HEK293 (cell line): Measurements from ENCODE around the gene HIP1.

Source experiments
- CTCF ChIA-PET: fragments of 350-600 bp; formaldehyde crosslinking; extraction: SDS; loops from one replicate; lab custom pipeline; 2021; ENCODE audit warnings: antibody characterized with exemption; lab: Yijun Ruan, JAX
- POLR2A ChIA-PET: fragments of 300-600 bp; formaldehyde crosslinking; extraction: SDS; loops from one replicate; lab custom pipeline; 2020; ENCODE audit warnings: antibody characterized with exemption, inconsistent platforms; lab: Yijun Ruan, JAX
- H3K27ac ChIP-seq: fragments of 200-500 bp; sonication (Bioruptor generic); 2 replicates; pipeline ENCODE4 v1.5.1; 2014; ENCODE audit warnings: low read depth, low read length, control low read depth, inconsistent platforms; ENCODE audit errors: extremely low read depth
- H3K36me3 ChIP-seq, 2 experiments: fragments of 200-500 bp in 1 of 2; sonication (Bioruptor generic) in 1 of 2; 1 replicate in 1 of 2; 2 replicates in 1 of 2; pipeline ENCODE4 v1.5.1; 2014 to 2017; ENCODE audit warnings: inconsistent platforms in 2 of 2, low read length in 2 of 2; ENCODE audit not compliant: control insufficient read depth in 2 of 2, insufficient read depth in 1 of 2
- H3K4me1 ChIP-seq: fragments of 200-500 bp; sonication (Bioruptor generic); 2 replicates; pipeline ENCODE4 v1.5.1; 2014; ENCODE audit warnings: mild to moderate bottlenecking, low read length, inconsistent platforms; ENCODE audit not compliant: control insufficient read depth, insufficient read depth
- H3K4me3 ChIP-seq: 2 replicates; pipeline ENCODE4 v1.5.1; 2011; ENCODE audit warnings: low read depth, mild to moderate bottlenecking, control low read depth, low read length, moderate library complexity
- H3K9me3 ChIP-seq: fragments of 200-500 bp; sonication (Bioruptor generic); 2 replicates; pipeline ENCODE4 v1.5.1; 2014; ENCODE audit warnings: low read depth, low read length, inconsistent platforms; ENCODE audit not compliant: control insufficient read depth, insufficient read depth
- GLIS1 ChIP-seq: fragments of 450-650 bp; formaldehyde crosslinking; IDR thresholded peaks from 2 replicates; pipeline ENCODE4 v1.5.1; 2016; ENCODE audit warnings: missing biosample characterization, missing genetic modification characterization
- KLF16 ChIP-seq: fragments of 450-650 bp; formaldehyde crosslinking; IDR thresholded peaks from 2 replicates; pipeline ENCODE4 v1.5.1; 2017; ENCODE audit warnings: missing biosample characterization, missing genetic modification characterization
- SP3 ChIP-seq: fragments of 450-650 bp; formaldehyde crosslinking; IDR thresholded peaks from 2 replicates; pipeline ENCODE4 v1.5.1; 2016; ENCODE audit warnings: missing biosample characterization, missing genetic modification characterization
- TSHZ1 ChIP-seq: fragments of 450-650 bp; formaldehyde crosslinking; IDR thresholded peaks from 2 replicates; pipeline ENCODE4 v1.5.1; 2016; ENCODE audit warnings: missing biosample characterization, missing genetic modification characterization, borderline replicate concordance
- ZFP41 ChIP-seq: fragments of 450-650 bp; formaldehyde crosslinking; IDR thresholded peaks from 2 replicates; pipeline ENCODE4 v1.5.1; 2016; ENCODE audit warnings: missing biosample characterization, missing genetic modification characterization, borderline replicate concordance
- ZNF10 ChIP-seq: fragments of 450-650 bp; formaldehyde crosslinking; IDR thresholded peaks from 2 replicates; pipeline ENCODE4 v1.5.1; 2017; ENCODE audit warnings: missing biosample characterization, missing genetic modification characterization
- ZNF112 ChIP-seq: fragments of 450-650 bp; formaldehyde crosslinking; IDR thresholded peaks from 2 replicates; pipeline ENCODE4 v1.5.0; 2017; ENCODE audit warnings: missing biosample characterization, missing genetic modification characterization
- ZNF114 ChIP-seq: fragments of 450-650 bp; formaldehyde crosslinking; IDR thresholded peaks from 2 replicates; pipeline ENCODE4 v1.5.0; 2017; ENCODE audit warnings: missing biosample characterization, missing genetic modification characterization
- ZNF146 ChIP-seq: fragments of 450-650 bp; formaldehyde crosslinking; IDR thresholded peaks from 2 replicates; pipeline ENCODE4 v1.5.1; 2016; ENCODE audit warnings: missing biosample characterization, missing genetic modification characterization
- ZNF16 ChIP-seq: fragments of 450-650 bp; formaldehyde crosslinking; IDR thresholded peaks from 2 replicates; pipeline ENCODE4 v1.5.1; 2016; ENCODE audit warnings: low read depth, missing biosample characterization, missing genetic modification characterization
- ZNF214 ChIP-seq: fragments of 450-650 bp; formaldehyde crosslinking; IDR thresholded peaks from 2 replicates; pipeline ENCODE4 v1.5.1; 2017; ENCODE audit warnings: missing biosample characterization, mild to moderate bottlenecking, missing genetic modification characterization, borderline replicate concordance
- ZNF391 ChIP-seq: fragments of 450-650 bp; formaldehyde crosslinking; IDR thresholded peaks from 2 replicates; pipeline ENCODE4 v1.5.1; 2016; ENCODE audit warnings: low read depth, missing biosample characterization, missing genetic modification characterization, borderline replicate concordance
- ZNF416 ChIP-seq: fragments of 450-650 bp; formaldehyde crosslinking; IDR thresholded peaks from 2 replicates; pipeline ENCODE4 v1.5.1; 2016; ENCODE audit warnings: missing biosample characterization, missing genetic modification characterization
- ZNF426 ChIP-seq: fragments of 450-650 bp; formaldehyde crosslinking; IDR thresholded peaks from 2 replicates; pipeline ENCODE4 v1.5.1; 2017; ENCODE audit warnings: missing biosample characterization, missing genetic modification characterization, mild to moderate bottlenecking, inconsistent platforms, moderate library complexity
- ZNF555 ChIP-seq: fragments of 450-650 bp; formaldehyde crosslinking; conservative IDR thresholded peaks from 2 replicates; pipeline ENCODE4 v1.5.1; 2017; ENCODE audit warnings: missing biosample characterization, mild to moderate bottlenecking, missing genetic modification characterization, inconsistent platforms
- ZNF561 ChIP-seq: fragments of 450-650 bp; IDR thresholded peaks from 2 replicates; pipeline ENCODE4 v1.5.1; 2018; ENCODE audit warnings: missing biosample characterization, missing genetic modification characterization, borderline replicate concordance
- ZNF626 ChIP-seq: fragments of 450-650 bp; sonication (Bioruptor Pico); formaldehyde crosslinking; IDR thresholded peaks from 2 replicates; pipeline ENCODE4 v1.5.1; 2018; ENCODE audit warnings: missing biosample characterization, missing genetic modification characterization, inconsistent platforms
- ZNF629 ChIP-seq: fragments of 450-650 bp; formaldehyde crosslinking; IDR thresholded peaks from 2 replicates; pipeline ENCODE4 v1.5.1; 2017; ENCODE audit warnings: missing biosample characterization, missing genetic modification characterization
- ZNF747 ChIP-seq: fragments of 450-650 bp; formaldehyde crosslinking; IDR thresholded peaks from 2 replicates; pipeline ENCODE4 v1.5.1; 2016; ENCODE audit warnings: missing biosample characterization, missing genetic modification characterization
- ZSCAN16 ChIP-seq: fragments of 450-650 bp; formaldehyde crosslinking; IDR thresholded peaks from 2 replicates; pipeline ENCODE4 v1.5.1; 2016; ENCODE audit warnings: missing biosample characterization, missing genetic modification characterization
- TF ChIP-seq, protein P1 (sequence below): fragments of 450-650 bp; formaldehyde crosslinking; IDR thresholded peaks from 2 replicates; pipeline ENCODE4 v1.5.1; 2016; ENCODE audit warnings: missing biosample characterization, missing genetic modification characterization
- TF ChIP-seq, protein P2 (sequence below): fragments of 450-650 bp; formaldehyde crosslinking; IDR thresholded peaks from 2 replicates; pipeline ENCODE4 v1.5.1; 2016; ENCODE audit warnings: missing biosample characterization, missing genetic modification characterization

Gene HIP1

GRCh38 chr7:75658369-75658768 is 80.4 kb downstream of the HIP1 start (continued):
- TF ChIP-seq, protein P1, sequence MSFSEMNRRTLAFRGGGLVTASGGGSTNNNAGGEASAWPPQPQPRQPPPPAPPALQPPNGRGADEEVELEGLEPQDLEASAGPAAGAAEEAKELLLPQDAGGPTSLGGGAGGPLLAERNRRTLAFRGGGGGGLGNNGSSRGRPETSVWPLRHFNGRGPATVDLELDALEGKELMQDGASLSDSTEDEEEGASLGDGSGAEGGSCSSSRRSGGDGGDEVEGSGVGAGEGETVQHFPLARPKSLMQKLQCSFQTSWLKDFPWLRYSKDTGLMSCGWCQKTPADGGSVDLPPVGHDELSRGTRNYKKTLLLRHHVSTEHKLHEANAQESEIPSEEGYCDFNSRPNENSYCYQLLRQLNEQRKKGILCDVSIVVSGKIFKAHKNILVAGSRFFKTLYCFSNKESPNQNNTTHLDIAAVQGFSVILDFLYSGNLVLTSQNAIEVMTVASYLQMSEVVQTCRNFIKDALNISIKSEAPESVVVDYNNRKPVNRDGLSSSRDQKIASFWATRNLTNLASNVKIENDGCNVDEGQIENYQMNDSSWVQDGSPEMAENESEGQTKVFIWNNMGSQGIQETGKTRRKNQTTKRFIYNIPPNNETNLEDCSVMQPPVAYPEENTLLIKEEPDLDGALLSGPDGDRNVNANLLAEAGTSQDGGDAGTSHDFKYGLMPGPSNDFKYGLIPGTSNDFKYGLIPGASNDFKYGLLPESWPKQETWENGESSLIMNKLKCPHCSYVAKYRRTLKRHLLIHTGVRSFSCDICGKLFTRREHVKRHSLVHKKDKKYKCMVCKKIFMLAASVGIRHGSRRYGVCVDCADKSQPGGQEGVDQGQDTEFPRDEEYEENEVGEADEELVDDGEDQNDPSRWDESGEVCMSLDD (tag by site-specific recombination): no peak
- TF ChIP-seq GLIS1 (tag by site-specific recombination): peak; percentile 72
- no peak for TF ChIP-seq ZNF629
- TF ChIP-seq ZNF391 (tag by site-specific recombination): no peak
- no peak for TF ChIP-seq ZNF747 (tag by site-specific recombination)
- no peak for TF ChIP-seq KLF16 (tag by site-specific recombination)

- H3K4me3 ChIP-seq: no peak overlapping the region
- CTCF ChIA-PET: no interaction called here
- H3K27ac ChIP-seq: no peak overlapping the region
- no peaks in the 10 kb centered on the region for H3K9me3 ChIP-seq
- TF ChIP-seq ZNF146 (tag by site-specific recombination) (peak; percentile 20; the same call in 1 of the 2 replicates), ZNF555 (tag by site-specific recombination) (no peak)
- TF ChIP-seq, all 188 proteins: peak for 1
- Histone ChIP-seq H3K36me3 (no peaks in the 10 kb centered on the region), H3K4me1 (0 out of 2 replicates have a peak, but pooled peaks cover 2% of the 10 kb centered on the region)
- POLR2A ChIA-PET: no interaction called here
Observed at GRCh38 chr7:75657866-75658265, 80.9 kb downstream of the HIP1 start.

GRCh38 chr7:75656740-75657139 is 82.0 kb downstream of the HIP1 start:
- Histone ChIP-seq H3K27ac (no peak overlapping the region), H3K9me3 (no peaks in the 10 kb centered on the region), H3K36me3 (no peaks in the 10 kb centered on the region), H3K4me3 (no peak overlapping the region), H3K4me1 (0 out of 2 replicates have a peak, but pooled peaks cover 2% of the 10 kb centered on the region)
- TF ChIP-seq ZNF561 (tag by site-specific recombination): no peak
- TF ChIP-seq ZNF416 (tag by site-specific recombination): no peak
- no peak for TF ChIP-seq ZNF426
- TF ChIP-seq SP3 (tag by site-specific recombination): no peak
- TF ChIP-seq ZNF214: no peak
- no peak for TF ChIP-seq ZNF10
- TF ChIP-seq ZFP41: no peak
- no peak for TF ChIP-seq ZSCAN16 (tag by site-specific recombination)
- no peak for TF ChIP-seq ZNF626 (tag by site-specific recombination)
- TF ChIP-seq, protein P2, sequence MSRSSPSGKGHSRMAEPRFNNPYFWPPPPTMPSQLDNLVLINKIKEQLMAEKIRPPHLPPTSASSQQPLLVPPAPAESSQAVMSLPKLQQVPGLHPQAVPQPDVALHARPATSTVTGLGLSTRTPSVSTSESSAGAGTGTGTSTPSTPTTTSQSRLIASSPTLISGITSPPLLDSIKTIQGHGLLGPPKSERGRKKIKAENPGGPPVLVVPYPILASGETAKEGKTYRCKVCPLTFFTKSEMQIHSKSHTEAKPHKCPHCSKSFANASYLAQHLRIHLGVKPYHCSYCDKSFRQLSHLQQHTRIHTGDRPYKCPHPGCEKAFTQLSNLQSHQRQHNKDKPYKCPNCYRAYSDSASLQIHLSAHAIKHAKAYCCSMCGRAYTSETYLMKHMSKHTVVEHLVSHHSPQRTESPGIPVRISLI (tag by site-specific recombination): no peak
- no peak for TF ChIP-seq ZNF16 (tag by site-specific recombination)
- no peak for TF ChIP-seq ZNF114 (tag by site-specific recombination)
- TF ChIP-seq TSHZ1: no peak
- no peak for TF ChIP-seq ZNF112 (tag by site-specific recombination)
- POLR2A ChIA-PET: no interaction called here
- CTCF ChIA-PET: no interaction called here
